ENCODE results near the gene OR6B3.

OR6B3 gene

DNA sequence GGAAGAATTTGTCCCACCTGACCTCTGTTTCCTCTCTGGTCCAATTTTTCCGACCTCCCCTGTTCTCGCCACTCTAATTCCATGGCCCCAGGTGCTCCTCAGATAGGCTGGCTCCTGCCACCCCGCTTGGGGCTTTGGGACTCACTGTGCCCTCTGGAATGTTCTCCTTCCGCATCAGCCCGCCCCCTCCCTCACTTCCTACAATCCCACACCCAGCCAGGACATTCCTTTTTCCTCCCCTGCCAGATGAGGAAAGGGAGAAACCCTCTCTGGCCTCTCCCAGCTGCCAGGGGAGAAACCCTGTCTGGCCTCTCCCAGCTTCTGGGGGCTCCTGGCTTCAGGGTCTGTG, 20.0 kb downstream of the OR6B3 start:
- TF ChIP-seq, protein P1, sequence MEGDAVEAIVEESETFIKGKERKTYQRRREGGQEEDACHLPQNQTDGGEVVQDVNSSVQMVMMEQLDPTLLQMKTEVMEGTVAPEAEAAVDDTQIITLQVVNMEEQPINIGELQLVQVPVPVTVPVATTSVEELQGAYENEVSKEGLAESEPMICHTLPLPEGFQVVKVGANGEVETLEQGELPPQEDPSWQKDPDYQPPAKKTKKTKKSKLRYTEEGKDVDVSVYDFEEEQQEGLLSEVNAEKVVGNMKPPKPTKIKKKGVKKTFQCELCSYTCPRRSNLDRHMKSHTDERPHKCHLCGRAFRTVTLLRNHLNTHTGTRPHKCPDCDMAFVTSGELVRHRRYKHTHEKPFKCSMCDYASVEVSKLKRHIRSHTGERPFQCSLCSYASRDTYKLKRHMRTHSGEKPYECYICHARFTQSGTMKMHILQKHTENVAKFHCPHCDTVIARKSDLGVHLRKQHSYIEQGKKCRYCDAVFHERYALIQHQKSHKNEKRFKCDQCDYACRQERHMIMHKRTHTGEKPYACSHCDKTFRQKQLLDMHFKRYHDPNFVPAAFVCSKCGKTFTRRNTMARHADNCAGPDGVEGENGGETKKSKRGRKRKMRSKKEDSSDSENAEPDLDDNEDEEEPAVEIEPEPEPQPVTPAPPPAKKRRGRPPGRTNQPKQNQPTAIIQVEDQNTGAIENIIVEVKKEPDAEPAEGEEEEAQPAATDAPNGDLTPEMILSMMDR (conservative IDR thresholded peaks at IDR 0.05; ENCODE audit: control insufficient read depth, insufficient read depth, low read depth, low read length): no peak
- no peak for DNase-seq (ENCODE audit: low read depth)

GRCh38 chr2:240032406-240033329, 20.7 kb downstream of the OR6B3 start:
- no peak for DNase-seq (ENCODE audit: low read depth)

More for the DNA sequence above, 20.0 kb downstream of the OR6B3 start:
- no peak overlapping the region for H3K4me3 ChIP-seq (ENCODE audit: control insufficient read depth, low read depth, low read length)

GRCh38 chr2:240030379-240031094, 22.8 kb downstream of the OR6B3 start, which contains the start of gene OR6B2:
OR6B2 (minus strand) TSS chr2:240030429; CDS start chr2:240030429, 0 bp downstream.
- no peak for DNase-seq (ENCODE audit: low read depth)
- TF ChIP-seq, protein P1 (conservative IDR thresholded peaks at IDR 0.05; ENCODE audit: control insufficient read depth, insufficient read depth, low read depth, low read length): no peak
- H3K4me3 ChIP-seq (ENCODE audit: control insufficient read depth, low read depth, low read length): no peak within 1 kb of the TSS

More at GRCh38 chr2:240032406-240033329, 20.7 kb downstream of the OR6B3 start:
- H3K4me3 ChIP-seq (ENCODE audit: control insufficient read depth, low read depth, low read length): no peak overlapping the region
- TF ChIP-seq, protein P1 (conservative IDR thresholded peaks at IDR 0.05; ENCODE audit: control insufficient read depth, insufficient read depth, low read depth, low read length): no peak

GRCh38 chr2:240024766-240025165, 28.6 kb downstream of the OR6B3 start:
- DNase-seq (ENCODE audit: low read depth): peak; percentile 3
- peak overlapping the region; percentile 90 for H3K4me3 ChIP-seq (ENCODE audit: control insufficient read depth, low read depth, low read length)
- TF ChIP-seq, protein P1 (conservative IDR thresholded peaks at IDR 0.05; ENCODE audit: control insufficient read depth, insufficient read depth, low read depth, low read length): no peak

DNA sequence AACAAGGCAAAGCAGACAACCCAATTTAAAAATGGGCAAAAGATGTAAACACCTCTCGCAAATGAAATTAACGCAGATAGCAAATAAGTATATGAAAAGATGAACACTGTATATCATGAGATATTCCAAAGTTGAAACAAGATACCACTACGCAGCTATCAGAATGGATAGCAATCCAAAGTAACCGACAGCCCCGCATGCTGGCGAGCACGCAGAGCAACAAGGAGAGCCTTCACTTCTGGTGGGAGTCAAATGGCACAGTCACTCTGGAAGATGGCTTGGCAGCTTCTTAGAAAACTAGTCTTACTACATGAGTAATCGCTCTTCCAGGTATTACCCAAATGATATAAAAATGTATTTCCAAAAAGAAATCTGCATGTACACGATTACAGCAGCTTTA, 29.5 kb downstream of the OR6B3 start:
- TF ChIP-seq, protein P1 (conservative IDR thresholded peaks at IDR 0.05; ENCODE audit: control insufficient read depth, insufficient read depth, low read depth, low read length): no peak
- peak overlapping the region; percentile 90 for H3K4me3 ChIP-seq (ENCODE audit: control insufficient read depth, low read depth, low read length)
- DNase-seq (ENCODE audit: low read depth): no peak

- DNase-seq (ENCODE audit: low read depth): peak; percentile 52
- TF ChIP-seq, protein P1 (conservative IDR thresholded peaks at IDR 0.05; ENCODE audit: control insufficient read depth, insufficient read depth, low read depth, low read length): peak; percentile 87
- no peak overlapping the region for H3K4me3 ChIP-seq (ENCODE audit: control insufficient read depth, low read depth, low read length)
Measured at GRCh38 chr2:240021488-240022104, 31.7 kb downstream of the OR6B3 start.
